Spleen (tissue), 7 donors: ENCODE results near the gene DST.

Source experiments
- POLR2A ChIP-seq, 3 donors: fragments of 450-650 bp; IDR thresholded peaks; one replicate each; pipeline ENCODE4 v1.5.1; 2017; ENCODE audit warnings: antibody characterized with exemption in 3 of 3, mild to moderate bottlenecking in 1 of 3
- POLR2AphosphoS5 ChIP-seq, 3 donors: sonication (generic); formaldehyde crosslinking; IDR thresholded peaks; one replicate each; pipeline ENCODE4 v1.5.1; 2017; ENCODE audit warnings: antibody characterized with exemption in 3 of 3
- TF ChIP-seq, protein P1 (sequence below), 11 experiments: fragments of 200-600 bp in 7 of 11; fragments of 450-650 bp in 4 of 11; sonication (generic) in 4 of 11; IDR thresholded peaks in 8 of 11; conservative IDR thresholded peaks in 3 of 11; 1 replicate in 7 of 11; 2 replicates in 4 of 11; pipeline versions ENCODE4 v1.4.0 to v1.8.0; 2016 to 2021; ENCODE audit warnings: antibody characterized with exemption in 11 of 11, inconsistent platforms in 4 of 11, mild to moderate bottlenecking in 1 of 11
- donor health status: DM: no; HTN: no; CAD: no; lungs with moderate emphysema.
- donor health status: DM: no; HTN: no; CAD: no.
- donor health status: DM: no; HTN: no; CAD: no.

GRCh38 chr6:56450376-56450775 is 192.3 kb downstream of the DST start:
- TF ChIP-seq POLR2A (IDR thresholded peaks at IDR 0.05) (no peak), POLR2AphosphoS5 (IDR thresholded peaks at IDR 0.05) (no peak)
- TF ChIP-seq, protein P1, sequence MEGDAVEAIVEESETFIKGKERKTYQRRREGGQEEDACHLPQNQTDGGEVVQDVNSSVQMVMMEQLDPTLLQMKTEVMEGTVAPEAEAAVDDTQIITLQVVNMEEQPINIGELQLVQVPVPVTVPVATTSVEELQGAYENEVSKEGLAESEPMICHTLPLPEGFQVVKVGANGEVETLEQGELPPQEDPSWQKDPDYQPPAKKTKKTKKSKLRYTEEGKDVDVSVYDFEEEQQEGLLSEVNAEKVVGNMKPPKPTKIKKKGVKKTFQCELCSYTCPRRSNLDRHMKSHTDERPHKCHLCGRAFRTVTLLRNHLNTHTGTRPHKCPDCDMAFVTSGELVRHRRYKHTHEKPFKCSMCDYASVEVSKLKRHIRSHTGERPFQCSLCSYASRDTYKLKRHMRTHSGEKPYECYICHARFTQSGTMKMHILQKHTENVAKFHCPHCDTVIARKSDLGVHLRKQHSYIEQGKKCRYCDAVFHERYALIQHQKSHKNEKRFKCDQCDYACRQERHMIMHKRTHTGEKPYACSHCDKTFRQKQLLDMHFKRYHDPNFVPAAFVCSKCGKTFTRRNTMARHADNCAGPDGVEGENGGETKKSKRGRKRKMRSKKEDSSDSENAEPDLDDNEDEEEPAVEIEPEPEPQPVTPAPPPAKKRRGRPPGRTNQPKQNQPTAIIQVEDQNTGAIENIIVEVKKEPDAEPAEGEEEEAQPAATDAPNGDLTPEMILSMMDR (IDR thresholded peaks at IDR 0.05 in 8 of 11, conservative IDR thresholded peaks at IDR 0.05 in 3 of 11), result no peak
